ENCODE results near the gene ZNF474. TPM values are rescaled to one million over a fixed set of nuclear protein-coding genes. Genes with fewer than 3 reads are reported as not detected.

The ZNF474 gene
- total and polyA plus RNA-seq, 2 donors from 2014 or later, result 0.38 TPM; not detected in 1

DNA sequence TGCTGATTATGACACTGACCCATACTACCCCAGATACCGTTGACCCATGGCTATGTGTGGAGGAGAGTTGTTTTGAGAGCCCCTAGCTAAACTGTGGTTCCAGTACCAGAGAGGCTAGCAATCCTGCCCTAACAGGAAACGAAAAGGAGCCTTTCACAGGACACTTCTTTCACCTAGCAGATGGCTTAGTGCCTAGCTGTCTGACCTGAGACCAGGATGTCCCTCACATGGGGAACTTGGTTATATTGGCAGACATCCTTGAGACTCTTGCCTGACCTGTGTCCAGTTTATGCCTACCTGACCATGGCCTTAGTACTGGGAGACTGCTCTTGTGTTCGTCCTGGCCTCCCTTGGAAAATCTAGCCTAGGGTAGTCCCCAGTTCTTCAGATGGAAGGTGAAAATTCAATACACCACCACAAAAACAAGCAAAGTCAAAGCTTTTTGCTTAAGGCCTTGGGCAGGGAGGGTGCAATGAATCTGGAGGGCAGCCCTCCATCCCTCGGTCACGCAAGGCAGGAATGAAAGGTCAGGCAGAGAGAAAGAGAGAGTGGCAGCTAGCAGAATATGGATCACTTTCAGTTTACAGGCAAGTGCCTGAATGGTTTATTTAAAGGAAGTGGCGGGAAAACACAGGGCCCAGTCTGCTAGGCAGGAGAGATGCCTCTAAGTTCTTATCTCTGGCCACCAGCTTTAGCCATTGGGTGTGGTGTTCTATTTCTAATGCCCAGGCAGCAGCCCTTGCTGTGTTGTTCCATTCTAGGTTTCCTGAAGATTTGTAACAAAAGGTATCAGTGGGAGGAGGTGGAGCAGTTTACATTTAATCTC lies 16.4 kb upstream of the ZNF474 start:
- intact Hi-C loops (cut with DNase I), result no loop called here
- Histone ChIP-seq H3K4me3 (ENCODE audit: low read length in 3 of 3) (no peak overlapping the region), H3K27ac (ENCODE audit: low read depth in 2 of 2, low read length in 2 of 2) (no peak overlapping the region), H3K9ac (ENCODE audit: low read length in 3 of 3) (no peak overlapping the region), H3K9me3 (ENCODE audit: control insufficient read depth in 2 of 3, insufficient read depth in 1 of 3, low read length in 3 of 3) (no peaks in the 10 kb centered on the region), H3K4me1 (ENCODE audit: control insufficient read depth in 2 of 3, insufficient read depth in 2 of 3, low read depth in 1 of 3, low read length in 3 of 3) (no peaks in the 10 kb centered on the region), H3K27me3 (ENCODE audit: control insufficient read depth, insufficient read depth, low read length) (no peaks in the 10 kb centered on the region), H3K36me3 (ENCODE audit: control insufficient read depth in 2 of 3, insufficient read depth in 3 of 3, low read length in 3 of 3) (no peaks in the 10 kb centered on the region)
- FAIRE-seq, result no peak
- no peak for DNase-seq
- TF ChIP-seq, protein P1, sequence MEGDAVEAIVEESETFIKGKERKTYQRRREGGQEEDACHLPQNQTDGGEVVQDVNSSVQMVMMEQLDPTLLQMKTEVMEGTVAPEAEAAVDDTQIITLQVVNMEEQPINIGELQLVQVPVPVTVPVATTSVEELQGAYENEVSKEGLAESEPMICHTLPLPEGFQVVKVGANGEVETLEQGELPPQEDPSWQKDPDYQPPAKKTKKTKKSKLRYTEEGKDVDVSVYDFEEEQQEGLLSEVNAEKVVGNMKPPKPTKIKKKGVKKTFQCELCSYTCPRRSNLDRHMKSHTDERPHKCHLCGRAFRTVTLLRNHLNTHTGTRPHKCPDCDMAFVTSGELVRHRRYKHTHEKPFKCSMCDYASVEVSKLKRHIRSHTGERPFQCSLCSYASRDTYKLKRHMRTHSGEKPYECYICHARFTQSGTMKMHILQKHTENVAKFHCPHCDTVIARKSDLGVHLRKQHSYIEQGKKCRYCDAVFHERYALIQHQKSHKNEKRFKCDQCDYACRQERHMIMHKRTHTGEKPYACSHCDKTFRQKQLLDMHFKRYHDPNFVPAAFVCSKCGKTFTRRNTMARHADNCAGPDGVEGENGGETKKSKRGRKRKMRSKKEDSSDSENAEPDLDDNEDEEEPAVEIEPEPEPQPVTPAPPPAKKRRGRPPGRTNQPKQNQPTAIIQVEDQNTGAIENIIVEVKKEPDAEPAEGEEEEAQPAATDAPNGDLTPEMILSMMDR (IDR thresholded peaks at IDR 0.05; ENCODE audit: borderline replicate concordance, extremely low read depth, insufficient read depth), result no peak

DNA sequence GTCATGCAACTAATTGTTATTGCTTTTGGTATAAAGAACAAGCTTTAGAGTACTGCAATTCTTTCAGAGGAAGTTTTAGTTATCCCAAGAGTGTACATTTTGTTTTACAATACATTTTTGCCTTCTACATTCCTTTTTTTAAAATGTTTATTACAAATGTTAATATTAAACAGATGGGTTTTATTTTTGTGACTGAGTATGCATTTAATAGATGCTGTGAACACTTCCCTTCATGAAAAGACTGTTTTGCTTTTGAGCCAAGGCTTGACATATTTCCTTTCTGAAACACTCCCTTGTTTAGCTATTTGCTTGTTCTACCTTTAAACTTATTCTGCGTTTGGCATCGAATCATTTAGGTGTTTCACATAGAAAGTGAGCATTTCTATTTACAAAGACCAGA lies 14.8 kb upstream of the ZNF474 start:
- Histone ChIP-seq H3K36me3 (ENCODE audit: control insufficient read depth in 2 of 3, insufficient read depth in 3 of 3, low read length in 3 of 3) (no peaks in the 10 kb centered on the region), H3K9me3 (ENCODE audit: control insufficient read depth in 2 of 3, insufficient read depth in 1 of 3, low read length in 3 of 3) (no peaks in the 10 kb centered on the region), H3K9ac (ENCODE audit: low read length in 3 of 3) (no peak overlapping the region), H3K27ac (ENCODE audit: low read depth in 2 of 2, low read length in 2 of 2) (no peak overlapping the region), H3K27me3 (ENCODE audit: control insufficient read depth, insufficient read depth, low read length) (no peaks in the 10 kb centered on the region), H3K4me3 (ENCODE audit: low read length in 3 of 3) (no peak overlapping the region), H3K4me1 (ENCODE audit: control insufficient read depth in 2 of 3, insufficient read depth in 2 of 3, low read depth in 1 of 3, low read length in 3 of 3) (no peaks in the 10 kb centered on the region)
- TF ChIP-seq, protein P1 (IDR thresholded peaks at IDR 0.05; ENCODE audit: borderline replicate concordance, extremely low read depth, insufficient read depth), result no peak
- intact Hi-C loops (cut with DNase I), result no loop called here
- DNase-seq (no peak), FAIRE-seq (no peak)

DNA sequence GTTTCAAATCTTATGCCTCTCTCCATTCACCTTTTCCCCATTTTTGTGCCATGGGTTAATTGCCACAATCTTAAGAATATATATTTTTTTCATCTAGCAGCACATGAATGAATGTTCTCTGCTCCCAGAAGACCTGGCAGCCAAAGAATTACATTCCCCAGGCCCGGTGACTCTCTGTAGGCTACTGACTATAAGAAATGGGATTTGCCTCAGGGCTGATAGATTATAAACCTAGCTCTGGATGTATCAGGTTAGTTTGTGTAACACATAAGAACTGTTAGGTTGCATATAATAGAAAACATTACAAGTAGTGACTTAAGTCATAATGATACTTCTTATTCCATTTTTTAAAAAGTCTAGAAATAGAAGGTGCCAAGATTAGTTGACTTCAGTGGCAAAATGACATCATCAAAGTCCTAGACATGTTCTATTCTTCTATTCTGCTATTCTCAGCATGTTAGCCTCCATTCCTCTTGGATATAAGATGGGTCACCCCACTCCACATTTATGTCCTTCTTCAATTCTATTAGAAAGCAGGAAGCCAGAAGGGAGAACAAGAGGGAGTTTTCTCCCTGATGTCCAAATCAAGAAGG lies 10.9 kb upstream of the ZNF474 start:
- H3K9ac ChIP-seq (ENCODE audit: low read length in 3 of 3), result no peak overlapping the region
- H3K36me3 ChIP-seq (ENCODE audit: control insufficient read depth in 2 of 3, insufficient read depth in 3 of 3, low read length in 3 of 3), result no peaks in the 10 kb centered on the region
- H3K4me3 ChIP-seq (ENCODE audit: low read length in 3 of 3), result no peak overlapping the region
- DNase-seq (no peak), FAIRE-seq (no peak)
- no peaks in the 10 kb centered on the region for H3K27me3 ChIP-seq (ENCODE audit: control insufficient read depth, insufficient read depth, low read length)
- intact Hi-C loops (cut with DNase I), result no loop called here
- no peak overlapping the region for H3K27ac ChIP-seq (ENCODE audit: low read depth in 2 of 2, low read length in 2 of 2)
- H3K4me1 ChIP-seq (ENCODE audit: control insufficient read depth in 2 of 3, insufficient read depth in 2 of 3, low read depth in 1 of 3, low read length in 3 of 3), result no peaks in the 10 kb centered on the region
- H3K9me3 ChIP-seq (ENCODE audit: control insufficient read depth in 2 of 3, insufficient read depth in 1 of 3, low read length in 3 of 3), result no peaks in the 10 kb centered on the region
- TF ChIP-seq, protein P1 (IDR thresholded peaks at IDR 0.05; ENCODE audit: borderline replicate concordance, extremely low read depth, insufficient read depth), result no peak
